ENCODE data around the gene CCDC172.
"Not testable (repeated sequence)": the region's sequence is repeated elsewhere in the genome, so short reads cannot be mapped to it uniquely, and the experiment has no call there.

CCDC172 gene

DNA sequence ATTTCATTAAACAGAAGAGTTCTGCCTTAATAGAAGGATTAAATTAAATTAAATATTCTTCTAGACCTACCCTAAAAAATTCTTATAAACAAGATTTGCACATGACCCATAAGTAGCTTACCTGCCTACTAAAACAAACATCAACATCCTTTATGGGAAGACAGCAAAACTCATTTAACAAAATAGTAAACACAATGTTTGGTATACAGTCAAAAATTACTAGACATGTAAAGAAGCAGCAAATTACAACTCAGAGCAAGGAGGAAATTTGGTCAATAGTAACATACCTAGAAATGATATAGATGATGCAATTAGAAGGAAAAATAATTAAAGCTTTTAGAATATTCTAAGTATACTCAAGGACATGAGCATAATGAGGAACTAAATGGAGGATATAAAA is 27.9 kb downstream of the CCDC172 start:
- DNase-seq: no peak

DNA sequence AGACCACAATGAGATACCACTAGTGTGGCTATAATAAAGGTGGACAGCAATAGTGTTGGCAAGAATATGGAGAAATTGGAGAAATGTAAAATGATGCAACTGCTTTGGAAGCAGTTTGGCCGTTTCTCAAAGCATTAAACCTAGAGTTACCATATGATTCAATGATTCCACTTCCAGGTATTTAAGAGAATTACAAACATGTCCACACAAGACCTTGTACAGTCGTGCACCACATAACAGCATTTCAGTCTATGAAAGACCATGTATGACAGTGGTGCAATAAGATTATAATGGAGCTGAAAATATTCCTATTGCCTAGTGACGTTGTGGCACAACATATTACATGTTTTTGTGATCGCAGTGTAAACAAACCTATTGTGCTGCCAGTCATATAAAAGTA is 29.6 kb downstream of the CCDC172 start:
- DNase-seq: no peak

DNA sequence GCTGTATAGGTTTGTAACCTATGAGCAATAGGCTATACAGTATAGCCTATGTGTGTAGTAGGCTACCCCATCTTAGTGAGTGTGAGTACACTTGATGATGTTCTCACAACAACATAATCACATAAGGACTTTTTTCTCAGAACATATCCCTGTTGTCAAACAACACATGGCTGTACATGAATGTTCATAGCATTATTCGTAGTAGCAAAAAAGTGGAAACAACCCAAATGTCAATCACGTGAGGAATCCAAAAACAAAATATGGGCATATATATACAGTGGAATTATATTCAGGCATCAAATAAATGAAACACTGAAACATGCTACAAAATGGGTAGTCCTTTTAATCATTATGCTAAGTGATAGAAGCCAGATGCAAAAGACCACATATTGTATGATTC is 31.1 kb downstream of the CCDC172 start:
- DNase-seq: no peak

DNA sequence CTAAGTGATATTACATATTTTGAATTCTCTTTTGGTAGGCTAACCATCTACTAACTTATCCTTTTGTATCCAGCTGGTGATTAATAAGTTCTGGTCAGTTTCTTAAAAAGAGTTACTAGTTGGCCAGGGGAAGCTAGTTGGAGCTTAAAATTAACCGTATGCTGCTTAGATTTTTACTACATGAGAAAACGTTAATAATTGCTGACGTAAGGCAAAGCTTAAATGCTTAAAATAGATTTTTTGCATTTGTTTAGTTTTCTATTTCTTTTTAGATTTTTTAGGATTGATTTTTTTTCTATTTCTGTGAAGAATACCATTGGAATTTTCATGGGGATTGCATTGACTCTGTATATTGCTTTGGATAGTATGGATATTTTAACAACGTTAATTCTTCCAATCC is 32.6 kb downstream of the CCDC172 start:
- no peak for DNase-seq

DNA sequence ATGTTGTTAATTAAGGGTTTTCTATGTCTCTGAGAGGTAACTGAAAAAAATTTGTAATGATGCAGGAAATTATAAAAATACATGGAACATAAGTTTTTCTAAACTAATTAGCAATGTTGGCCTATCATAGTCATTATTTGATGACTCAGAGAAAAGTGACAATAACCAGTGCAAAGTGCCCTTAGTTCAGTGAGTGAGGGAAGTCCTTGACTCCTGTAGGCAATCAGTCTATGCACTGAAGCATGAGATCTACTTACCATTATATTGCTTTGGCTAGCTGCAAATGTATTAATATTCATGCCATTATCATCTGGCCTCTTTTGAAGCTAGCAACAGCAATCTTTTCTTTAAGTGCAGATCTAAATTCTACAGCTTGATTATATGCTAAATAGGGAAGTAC is 40.6 kb downstream of the CCDC172 start:
- no peak for DNase-seq

DNA sequence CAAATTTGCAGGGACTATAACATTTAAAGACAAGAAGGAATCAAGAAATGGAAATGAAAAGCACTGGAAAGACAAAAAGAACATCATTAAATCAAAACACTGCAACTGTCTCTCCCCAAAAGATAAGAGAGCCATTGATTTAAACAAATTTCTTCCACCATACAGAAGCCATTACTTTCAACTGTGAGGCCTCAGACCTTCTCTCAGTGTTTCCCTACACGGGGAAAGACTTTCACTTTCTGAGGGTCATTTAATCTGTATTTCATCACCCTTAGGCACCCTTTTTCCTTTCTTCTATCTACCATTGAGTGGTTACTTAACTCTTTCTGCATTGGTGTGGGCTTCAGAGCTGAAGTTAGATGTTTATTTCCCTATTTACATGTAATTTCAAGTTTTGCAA is 47.5 kb downstream of the CCDC172 start:
- no peak for DNase-seq

DNA sequence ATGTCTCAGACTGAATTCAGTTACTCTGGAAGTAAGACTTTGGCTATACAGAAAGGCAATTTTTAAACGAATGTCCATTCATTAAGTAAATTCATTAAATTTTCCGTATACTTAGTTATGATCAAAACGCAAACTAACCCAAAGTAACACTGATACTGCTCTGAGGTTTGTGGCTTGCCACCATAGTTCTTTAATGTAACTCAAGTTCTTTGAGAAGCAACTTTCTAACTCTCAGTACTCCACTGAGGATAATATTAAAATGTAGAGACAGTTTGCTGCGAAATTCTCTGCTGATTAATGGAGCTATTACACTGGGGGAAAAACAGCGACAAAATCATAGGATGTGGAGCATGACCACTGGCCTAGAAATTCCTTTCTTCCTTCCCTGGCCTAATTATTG is 58.0 kb downstream of the CCDC172 start:
- DNase-seq: no peak

DNA sequence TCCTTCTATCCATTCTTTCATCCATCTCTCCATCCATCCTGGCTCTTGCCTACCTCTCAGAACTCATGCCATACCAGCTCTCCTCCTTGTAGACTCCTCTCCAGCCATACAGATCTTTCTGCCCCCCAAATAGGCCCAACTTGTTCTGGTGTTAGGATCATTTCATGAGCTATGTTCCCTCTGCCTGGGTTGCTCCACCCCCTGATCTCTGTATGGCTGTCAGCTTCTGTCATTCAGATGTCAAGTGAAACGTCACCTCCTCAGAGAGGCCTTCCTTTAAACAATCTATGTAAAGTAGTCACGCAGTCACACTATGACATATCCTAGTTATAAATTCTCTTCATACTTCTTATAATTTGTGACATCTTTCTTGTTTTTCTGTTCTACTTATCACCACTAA is 61.1 kb downstream of the CCDC172 start:
- DNase-seq: no peak

DNA sequence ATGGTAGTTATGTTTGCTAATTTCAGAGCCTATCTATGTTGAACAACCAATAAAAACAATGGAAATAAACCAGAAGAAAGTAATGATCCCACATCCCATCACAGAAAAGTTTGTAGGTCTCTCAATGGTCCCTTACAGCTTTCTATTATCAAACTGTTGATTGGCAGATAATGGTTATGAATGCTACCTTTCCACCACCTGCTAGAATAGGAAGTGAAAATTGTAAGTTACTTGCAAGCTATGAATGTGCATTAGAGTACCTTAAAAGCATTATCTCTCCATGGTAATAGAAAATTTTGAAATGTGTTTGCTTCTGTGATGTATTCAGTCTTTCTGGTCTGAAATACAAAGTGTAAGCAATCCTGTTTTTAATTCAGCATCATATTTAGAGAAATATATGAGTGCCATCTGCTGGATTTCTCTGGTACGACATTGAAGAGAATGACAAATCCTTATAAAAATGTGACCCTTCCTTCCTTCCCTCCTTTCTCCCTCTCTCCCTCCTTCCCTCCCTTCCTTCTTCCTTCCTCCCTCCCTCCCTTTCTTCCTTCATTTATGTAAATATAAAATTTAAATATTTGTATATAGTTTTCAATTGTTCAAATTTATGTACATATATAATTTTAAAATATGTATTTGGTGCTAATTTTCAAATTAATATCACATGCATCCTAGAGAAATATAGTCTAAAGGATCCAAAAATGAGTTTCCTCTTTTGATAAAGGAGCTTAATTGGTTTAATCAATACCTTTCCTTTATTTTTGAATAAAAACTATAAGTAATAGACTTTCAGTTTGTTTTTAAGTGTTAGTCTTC is 62.0 kb downstream of the CCDC172 start:
- peak; percentile 56 to 59 for DNase-seq

DNA sequence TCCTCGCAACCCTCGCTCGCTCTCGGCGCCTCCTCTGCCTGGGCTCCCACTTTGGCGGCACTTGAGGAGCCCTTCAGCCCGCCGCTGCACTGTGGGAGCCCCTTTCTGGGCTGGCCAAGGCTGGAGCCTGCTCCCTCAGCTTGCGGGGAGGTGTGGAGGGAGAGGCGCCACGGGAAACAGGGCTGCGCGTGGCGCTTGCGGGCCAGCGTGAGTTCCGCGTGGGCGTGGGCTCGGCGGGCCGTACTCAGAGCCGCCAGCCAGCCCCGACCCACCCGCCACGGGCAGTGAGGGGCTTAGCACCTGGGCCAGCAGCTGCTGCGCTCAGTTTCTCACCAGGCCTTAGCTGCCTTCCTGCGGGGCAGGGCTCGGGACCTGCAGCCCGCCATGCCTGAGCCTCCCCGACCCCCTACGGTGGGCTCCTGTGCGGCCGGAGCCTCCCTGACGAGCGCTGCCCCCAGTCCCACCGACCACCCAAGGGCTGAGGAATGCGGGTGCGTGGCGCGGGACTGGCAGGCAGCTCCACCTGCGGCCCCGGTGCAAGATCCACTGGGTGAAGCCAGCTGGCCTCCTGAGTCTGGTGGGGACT is 69.1 kb downstream of the CCDC172 start:
- DNase-seq: not testable (repeated sequence)

DNA sequence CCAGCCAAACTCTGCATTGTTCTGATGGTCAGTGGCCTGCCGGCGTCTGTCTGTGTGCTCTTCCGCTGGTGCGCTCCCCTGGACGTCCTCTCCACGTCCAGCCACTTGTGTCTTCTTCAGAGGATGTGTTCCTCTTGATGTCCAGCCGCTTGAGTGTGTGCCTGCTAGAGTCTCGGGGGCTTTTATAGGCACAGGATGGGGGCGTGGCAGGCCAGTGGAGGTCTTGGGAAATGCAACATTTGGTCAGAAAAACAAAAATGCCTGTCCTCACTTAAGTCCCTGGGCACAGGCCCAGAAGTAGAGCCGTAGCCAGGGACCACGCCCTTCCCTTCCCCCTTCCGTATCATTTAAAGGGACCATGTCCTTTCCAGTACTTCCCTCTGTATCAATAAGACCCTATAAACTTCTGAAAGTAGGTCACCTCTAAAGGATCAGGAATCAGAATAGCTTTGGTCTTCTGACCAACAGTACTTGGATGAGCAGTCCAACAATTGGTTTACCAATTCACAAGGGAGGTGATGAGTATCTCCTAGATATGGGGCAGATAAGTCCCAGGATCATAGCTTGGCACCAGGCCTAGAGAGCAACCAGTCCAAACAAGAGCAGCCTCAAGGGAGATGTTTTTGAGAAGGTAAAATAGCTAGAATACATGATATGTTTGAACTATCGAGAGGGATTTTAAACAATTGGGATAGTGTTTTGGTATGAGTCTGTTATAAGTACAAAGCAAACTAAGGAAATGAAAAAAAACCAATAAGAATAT is 71.2 kb downstream of the CCDC172 start:
- no peak for DNase-seq

DNA sequence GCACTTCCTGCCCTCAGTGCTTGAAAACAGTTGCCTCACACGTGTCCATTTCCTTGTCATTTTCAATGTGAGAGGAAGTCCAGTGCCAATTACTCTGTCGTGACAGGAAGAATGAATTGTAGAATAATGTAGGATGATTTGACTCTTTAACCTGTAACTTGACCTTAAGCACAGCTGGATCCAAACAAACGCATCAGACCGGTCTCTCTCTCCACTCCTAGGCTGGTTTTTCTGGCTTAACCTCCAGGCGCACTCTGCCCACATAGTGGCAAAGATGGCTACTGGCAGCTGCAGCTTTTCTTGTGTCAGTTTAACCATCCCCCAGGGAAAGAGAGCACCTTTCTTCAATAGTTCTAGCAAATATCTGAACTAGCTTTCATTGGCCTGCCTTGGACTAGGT is 74.0 kb downstream of the CCDC172 start:
- no peak for DNase-seq

DNA sequence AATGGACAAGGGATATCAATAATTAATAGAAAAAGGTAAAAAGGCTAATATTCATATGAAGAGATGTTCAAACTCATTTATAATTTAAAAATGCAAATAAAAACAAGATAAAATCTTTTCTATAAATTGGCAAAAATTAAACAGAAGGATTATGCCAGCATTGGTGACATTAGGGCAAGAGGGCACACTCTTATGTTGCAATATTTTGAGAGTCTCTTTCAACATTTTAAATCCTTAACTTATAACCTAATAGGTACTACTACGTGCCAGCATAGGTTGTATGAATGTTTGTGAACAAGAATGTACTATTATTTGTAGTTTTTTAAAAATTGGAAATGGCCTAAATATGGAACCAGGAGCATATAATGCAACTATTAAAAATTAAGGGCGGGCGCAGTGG is 78.6 kb downstream of the CCDC172 start:
- DNase-seq: no peak

DNA sequence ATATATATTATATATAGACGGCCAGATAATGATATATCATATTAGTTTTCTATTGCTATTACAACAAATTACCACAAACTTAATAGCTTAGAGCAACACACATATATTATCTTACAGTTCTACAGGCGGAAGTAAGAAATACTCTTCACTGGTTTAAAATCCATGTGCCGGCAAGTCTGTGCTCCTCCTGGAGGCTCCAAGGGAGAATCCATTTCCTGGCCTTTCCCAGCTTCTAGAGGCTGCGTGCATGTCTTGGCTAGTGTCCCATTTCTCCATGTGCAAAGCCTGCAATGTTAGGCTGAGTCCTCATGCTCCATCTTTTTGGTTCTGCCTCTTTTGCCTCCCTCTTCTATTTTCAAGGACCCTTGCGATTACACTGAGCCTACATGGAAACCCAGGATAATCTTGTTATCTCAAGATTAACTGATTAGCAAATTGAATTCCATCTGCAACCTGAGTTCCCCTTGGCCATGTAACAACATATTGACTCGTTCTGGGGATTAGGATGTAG is 79.5 kb downstream of the CCDC172 start:
- DNase-seq: no peak

DNA sequence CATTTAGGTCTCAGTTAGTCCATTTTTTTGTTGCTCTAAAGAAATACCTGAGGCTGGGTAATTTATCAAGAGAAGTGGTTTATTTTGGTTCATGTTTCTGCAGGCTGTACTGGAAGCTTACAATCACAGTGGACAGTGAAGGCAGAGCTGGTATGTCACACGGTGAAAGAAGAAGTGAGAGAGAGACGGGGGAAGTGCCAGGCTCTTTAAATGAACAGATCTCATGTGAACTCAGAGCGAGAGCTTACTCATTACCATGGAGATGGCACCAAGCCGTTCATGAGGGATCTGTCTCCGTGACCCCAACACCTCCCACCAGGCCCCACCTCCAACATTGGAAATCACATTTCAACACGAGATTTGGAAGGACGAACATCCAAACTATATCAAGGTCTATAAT is 84.5 kb downstream of the CCDC172 start:
- no peak for DNase-seq

DNA sequence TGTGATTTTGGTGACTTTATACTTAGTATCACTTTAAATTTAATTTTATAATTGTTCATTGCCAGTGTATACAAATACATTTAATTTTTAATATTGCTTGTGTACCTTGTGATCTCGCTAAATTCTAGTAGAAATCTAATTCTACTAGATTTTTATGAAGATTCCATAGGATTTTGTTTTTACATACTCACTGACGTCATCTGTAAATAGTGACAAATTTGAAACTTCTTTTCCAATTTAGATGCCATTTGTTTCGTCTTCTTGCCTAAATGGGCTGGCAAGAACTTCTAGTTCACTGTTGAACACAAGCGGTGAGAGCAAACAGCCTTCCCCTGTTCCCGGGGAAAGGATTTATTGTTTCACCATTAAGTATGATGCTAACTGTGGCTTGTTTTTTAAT is 86.1 kb downstream of the CCDC172 start:
- DNase-seq: no peak

DNA sequence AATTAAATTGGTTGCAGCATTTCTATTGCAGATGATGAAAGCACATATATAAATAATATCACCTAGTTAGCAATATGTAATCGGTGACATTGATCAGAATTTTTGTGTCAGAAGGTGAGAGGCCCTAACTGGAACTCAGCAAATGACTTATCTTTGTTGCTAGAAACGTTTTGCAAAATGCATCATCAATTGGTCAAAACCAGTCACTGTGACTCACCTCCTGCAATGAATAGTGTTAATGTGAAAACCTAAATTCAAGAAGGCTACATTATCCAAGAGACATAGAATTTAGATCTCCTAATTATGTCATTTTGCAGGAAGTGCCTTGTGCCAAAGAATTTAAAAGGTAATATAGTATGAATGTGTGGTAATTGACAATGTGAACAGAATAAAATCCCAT is 93.6 kb downstream of the CCDC172 start:
- no peak for DNase-seq

DNA sequence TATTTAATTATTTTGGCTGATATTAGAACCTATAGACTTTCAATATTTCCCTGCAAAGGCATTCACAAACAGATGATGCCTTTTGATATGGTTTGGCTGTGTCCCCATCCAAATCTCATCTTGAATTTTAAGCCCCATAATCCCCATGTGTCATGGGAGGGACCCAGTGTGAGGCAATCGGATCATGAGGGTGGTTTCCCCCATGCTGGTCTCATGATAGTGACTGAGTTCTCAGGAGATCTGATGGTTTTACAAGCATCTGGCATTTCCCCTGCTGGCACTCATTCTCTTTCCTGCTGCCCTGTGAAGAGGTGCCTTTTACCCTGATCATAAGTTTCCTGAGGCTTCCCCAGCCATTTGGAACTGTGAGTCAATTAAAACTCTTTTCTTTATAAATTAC is 94.1 kb downstream of the CCDC172 start:
- DNase-seq: no peak

DNA sequence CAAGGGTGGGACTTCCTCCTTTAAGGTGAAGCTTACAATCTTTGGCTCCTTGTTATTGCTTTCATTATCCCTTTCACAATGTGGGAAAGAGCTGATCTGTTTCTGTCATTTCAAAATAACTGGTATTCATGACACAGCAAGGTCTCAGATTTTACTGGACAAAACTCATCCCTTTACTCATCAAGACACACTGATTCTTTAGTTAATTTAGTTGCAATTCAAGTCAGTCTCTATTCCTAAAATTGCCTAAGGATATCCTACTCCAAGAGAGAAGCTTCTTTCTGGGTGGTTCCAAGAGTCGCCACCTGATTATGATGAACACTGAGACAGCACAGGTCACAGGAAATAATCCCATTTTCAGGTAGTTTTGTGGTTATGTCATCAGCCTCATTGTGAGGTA is 97.6 kb downstream of the CCDC172 start:
- no peak for DNase-seq

DNA sequence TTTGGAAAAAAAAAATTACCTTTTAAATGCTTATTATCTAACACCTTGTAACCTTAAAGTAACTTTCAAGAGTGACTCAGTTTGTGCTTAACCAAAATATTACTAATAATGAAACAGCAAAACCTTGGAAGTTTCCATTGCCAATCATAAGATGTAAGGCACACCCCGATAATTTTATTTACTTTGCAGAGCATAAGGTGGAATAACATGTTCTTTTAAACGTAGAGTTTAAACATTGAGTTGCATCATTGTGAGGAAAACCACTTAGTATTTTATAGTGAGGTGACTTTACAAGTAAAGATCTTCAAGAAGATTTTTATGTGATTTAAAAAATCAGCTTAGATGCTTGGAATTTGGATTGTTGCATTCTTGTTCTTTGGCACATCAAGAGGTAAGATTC is 103.4 kb downstream of the CCDC172 start, which contains the start of gene PNLIPRP3:
Gene PNLIPRP3 (plus strand): TSS at position 177 of the 400 bp plus-strand sequence. CDS start 166 bp downstream, at position 343.
- no peak for DNase-seq

DNA sequence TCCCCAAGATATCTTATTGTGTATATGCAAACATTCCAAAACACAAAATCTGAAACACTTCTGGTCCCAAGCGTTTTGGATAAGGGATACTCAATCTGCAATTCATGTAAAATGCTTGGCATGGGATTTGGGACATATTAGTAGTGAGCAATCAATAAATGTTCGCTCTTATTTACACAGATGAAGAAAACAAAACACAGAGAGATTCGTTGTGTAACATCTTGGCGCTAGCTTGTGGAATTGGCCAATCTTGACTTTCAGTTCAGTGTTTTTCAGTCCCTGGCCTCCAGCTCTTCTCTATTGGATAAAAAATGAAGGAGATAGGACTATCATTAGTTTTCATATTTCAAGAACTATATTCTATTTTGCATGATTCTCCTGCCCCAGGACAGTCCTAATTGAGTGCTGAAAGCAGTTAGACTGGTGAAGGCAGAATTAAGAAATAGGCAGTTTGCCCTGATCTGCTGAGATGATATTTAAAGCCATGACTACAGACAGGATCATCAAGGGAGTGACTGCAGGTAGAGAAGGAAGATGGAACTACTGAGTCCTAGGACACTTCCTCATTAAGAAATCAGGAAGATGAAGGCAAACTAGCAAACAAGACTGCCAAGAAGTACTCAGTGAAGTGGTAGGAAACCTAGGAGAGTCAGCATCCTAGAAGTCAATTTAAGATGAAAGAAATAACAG is 105.2 kb downstream of the CCDC172 start:
- no peak for DNase-seq
